ENCODE measurements around the gene WDR64. TPM values are rescaled to one million over a fixed set of nuclear protein-coding genes. Genes with fewer than 3 reads are reported as not detected.

Gene WDR64
- total and polyA plus RNA-seq, 2 donors (not counting 3 experiments of a cell fraction or from before 2014, with no cell fraction given), result not detected

DNA sequence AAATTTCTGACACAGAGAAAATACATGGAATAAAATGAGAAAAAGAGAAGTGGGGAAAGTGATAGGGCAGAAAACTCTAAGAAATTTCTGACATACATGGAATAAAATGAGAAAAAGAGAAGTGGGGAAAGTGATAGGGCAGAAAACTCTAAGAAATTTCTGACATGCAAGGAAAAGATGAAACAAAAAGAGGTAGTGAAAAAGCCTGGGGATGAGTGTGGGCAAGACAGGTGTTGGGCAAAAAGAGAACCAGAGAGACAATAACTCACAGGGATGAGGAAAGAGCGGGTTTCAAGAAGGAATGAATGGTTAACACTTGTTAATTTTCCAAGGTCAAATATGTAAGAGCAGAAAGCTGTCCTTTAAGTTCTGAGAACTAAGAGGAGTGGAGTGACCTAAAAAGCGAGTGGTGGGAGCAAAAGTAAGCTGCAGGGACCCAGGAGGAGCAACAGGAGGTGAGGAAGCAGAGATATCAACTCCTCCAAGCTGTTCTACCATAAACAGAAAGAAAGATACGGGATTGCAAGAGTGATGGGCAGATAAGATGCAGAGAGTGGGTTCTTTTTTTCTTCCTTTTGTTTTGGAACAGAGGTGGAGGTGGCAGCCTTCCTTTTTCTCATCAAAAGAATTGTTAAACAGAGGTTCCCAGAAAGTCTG, 166.0 kb downstream of the WDR64 start:
- CTCF ChIA-PET, result no interaction called here
- DNase-seq (ENCODE audit: low read depth, low spot score) (no peak), FAIRE-seq (no peak)
- Histone ChIP-seq H3K79me2 (ENCODE audit: control insufficient read depth, insufficient read depth, low read length) (no peaks in the 10 kb centered on the region), H2AFZ (ENCODE audit: low read depth, low read length) (no peak overlapping the region), H4K20me1 (replicated peaks; ENCODE audit: control insufficient read depth, extremely low read depth, insufficient read depth, low read length) (no peaks in the 10 kb centered on the region), H3K9me1 (replicated peaks; ENCODE audit: control insufficient read depth, extremely low read depth, insufficient read depth, low read length) (no peaks in the 10 kb centered on the region), H3K4me1 (ENCODE audit: control insufficient read depth, extremely low read depth, insufficient read depth, low read length) (no peaks in the 10 kb centered on the region), H3K36me3 (ENCODE audit: control insufficient read depth in 2 of 2, extremely low read depth in 1 of 2, insufficient read depth in 2 of 2, low read length in 2 of 2) (no peaks in the 10 kb centered on the region), H3K9ac (replicated peaks; ENCODE audit: extremely low read depth, insufficient read depth, low read length) (no peak overlapping the region), H3K9me3 (replicated peaks; ENCODE audit: control insufficient read depth, insufficient read depth, low read length) (no peaks in the 10 kb centered on the region), H3K4me3 (replicated peaks in 1 of 3; ENCODE audit: insufficient read depth in 1 of 3, low read depth in 1 of 3, low read length in 3 of 3) (no peak overlapping the region), H3K4me2 (ENCODE audit: insufficient read depth, low read length) (no peak overlapping the region), H3K27ac (ENCODE audit: insufficient read depth, low read depth, low read length) (no peak overlapping the region), H3K27me3 (ENCODE audit: control insufficient read depth in 2 of 2, insufficient read depth in 2 of 2, low read length in 2 of 2) (peaks cover 0 to 3% of the 10 kb centered on the region in 2 experiments)
- POLR2A ChIA-PET, result no interaction called here
- dilution Hi-C loops (cut with MboI; ENCODE audit: extremely low pct_ligation_motif_present, low sequenced_read_pairs), result no loop called here
- TF ChIP-seq POLR2AphosphoS5 (IDR thresholded peaks at IDR 0.05; ENCODE audit: insufficient read depth, low read depth, low read length), result no peak
- no peak for TF ChIP-seq GATA2 (IDR thresholded peaks at IDR 0.05; ENCODE audit: insufficient read depth, insufficient read length, low read depth, low read length)
- TF ChIP-seq CTCF (IDR thresholded peaks at IDR 0.05; ENCODE audit: extremely low read depth in 1 of 2, insufficient read depth in 1 of 2, low read depth in 1 of 2, low read length in 2 of 2), result no peak
- no peak for TF ChIP-seq FOS (IDR thresholded peaks at IDR 0.05; ENCODE audit: borderline replicate concordance, insufficient read depth, low read length)
- no TSS peak for BruUV-seq (replicated peaks)
- intact Hi-C loops (cut with micrococcal nuclease), result no loop called here

- Histone ChIP-seq H3K27me3 (ENCODE audit: control insufficient read depth in 2 of 2, insufficient read depth in 2 of 2, low read length in 2 of 2) (peaks cover 0 to 3% of the 10 kb centered on the region in 2 experiments), H3K9me1 (replicated peaks; ENCODE audit: control insufficient read depth, extremely low read depth, insufficient read depth, low read length) (no peaks in the 10 kb centered on the region), H3K9me3 (replicated peaks; ENCODE audit: control insufficient read depth, insufficient read depth, low read length) (no peaks in the 10 kb centered on the region), H4K20me1 (replicated peaks; ENCODE audit: control insufficient read depth, extremely low read depth, insufficient read depth, low read length) (no peaks in the 10 kb centered on the region), H3K79me2 (ENCODE audit: control insufficient read depth, insufficient read depth, low read length) (no peaks in the 10 kb centered on the region), H3K4me1 (ENCODE audit: control insufficient read depth, extremely low read depth, insufficient read depth, low read length) (no peaks in the 10 kb centered on the region), H3K27ac (ENCODE audit: insufficient read depth, low read depth, low read length) (no peak overlapping the region), H2AFZ (ENCODE audit: low read depth, low read length) (no peak overlapping the region), H3K9ac (replicated peaks; ENCODE audit: extremely low read depth, insufficient read depth, low read length) (no peak overlapping the region), H3K4me3 (replicated peaks in 1 of 3; ENCODE audit: insufficient read depth in 1 of 3, low read depth in 1 of 3, low read length in 3 of 3) (no peak overlapping the region), H3K36me3 (ENCODE audit: control insufficient read depth in 2 of 2, extremely low read depth in 1 of 2, insufficient read depth in 2 of 2, low read length in 2 of 2) (no peaks in the 10 kb centered on the region), H3K4me2 (ENCODE audit: insufficient read depth, low read length) (no peak overlapping the region)
- FAIRE-seq (no peak), DNase-seq (ENCODE audit: low read depth, low spot score) (no peak)
- TF ChIP-seq, protein P1, sequence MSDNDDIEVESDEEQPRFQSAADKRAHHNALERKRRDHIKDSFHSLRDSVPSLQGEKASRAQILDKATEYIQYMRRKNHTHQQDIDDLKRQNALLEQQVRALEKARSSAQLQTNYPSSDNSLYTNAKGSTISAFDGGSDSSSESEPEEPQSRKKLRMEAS (IDR thresholded peaks at IDR 0.05; ENCODE audit: insufficient read depth, insufficient read length), result no peak
- TF ChIP-seq JUN (IDR thresholded peaks at IDR 0.05; ENCODE audit: borderline replicate concordance, insufficient read depth, insufficient read length, low read depth), result no peak
- CTCF ChIA-PET, result no interaction called here
- dilution Hi-C loops (cut with MboI; ENCODE audit: extremely low pct_ligation_motif_present, low sequenced_read_pairs) (no loop called here), intact Hi-C loops (cut with micrococcal nuclease) (no loop called here)
- BruUV-seq (replicated peaks), result no TSS peak
- POLR2A ChIA-PET, result no interaction called here
These were observed 167.3 kb downstream of the WDR64 start for GRCh38 chr1:241819340-241819866.

Measured in endothelial cell of umbilical vein (primary cell).